Inflammatory macrophage (primary cell): ENCODE results near the gene PARD3.
A peak's percentile ranks its signal among the peaks of the same experiment; 100 is the strongest.

Experiments used
- DNase-seq, 2 donors: peaks; one replicate each; pipeline ENCODE4 v3.0.0-alpha.2; 2020 to 2022

Gene PARD3

DNA sequence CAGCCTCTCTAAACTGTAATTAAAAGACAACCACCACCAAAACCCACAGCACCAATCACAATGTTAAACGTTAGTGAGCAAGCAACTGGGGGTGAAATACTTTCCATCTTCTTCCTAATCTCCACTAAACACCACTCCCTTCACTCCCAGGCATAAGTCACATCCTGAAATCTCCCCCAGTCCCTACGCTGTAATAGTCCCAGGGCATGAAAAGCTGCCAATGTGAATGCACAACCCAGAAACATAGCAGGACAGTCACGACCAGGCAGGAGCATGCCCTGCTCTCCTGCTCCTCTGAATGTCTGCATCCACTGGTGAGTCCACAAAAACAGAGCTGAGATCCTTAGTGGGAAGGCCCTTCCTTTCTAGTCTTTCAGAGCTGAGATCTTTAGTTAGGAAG, 288.9 kb downstream of the PARD3 start:
- DNase-seq, result no peak

DNA sequence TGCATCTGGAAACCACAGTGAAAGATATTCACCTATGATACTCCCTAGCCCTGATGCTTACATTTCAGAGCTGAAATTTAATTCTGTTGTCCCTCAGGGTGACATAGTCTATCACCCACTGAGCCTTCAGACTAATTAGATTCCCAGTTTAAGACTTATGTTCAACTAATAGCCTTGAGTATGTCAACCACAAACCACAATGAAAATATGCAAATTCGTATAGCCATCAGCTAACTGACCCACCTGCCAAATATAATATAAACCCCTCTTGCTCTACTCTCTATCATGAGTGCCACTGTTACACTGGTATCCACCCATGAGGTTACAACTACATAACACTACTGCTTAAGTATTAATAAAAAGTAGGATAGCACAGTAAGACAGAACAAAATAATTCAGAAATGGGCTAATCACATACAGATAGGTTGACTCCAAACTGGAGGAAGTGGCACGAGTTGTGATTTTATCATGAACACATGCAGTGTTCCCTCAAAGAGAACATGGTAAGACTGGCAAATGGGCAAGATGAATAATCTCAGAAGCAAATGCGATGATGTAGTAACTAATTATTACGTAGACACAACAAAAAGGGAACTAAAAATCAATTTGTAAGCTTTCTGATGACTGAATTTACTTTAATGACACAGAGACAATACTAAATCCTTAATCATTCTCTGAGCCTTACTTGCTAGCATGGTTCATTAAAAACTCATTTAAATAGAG, 290.6 kb downstream of the PARD3 start:
- DNase-seq, result no peak

- no peak for DNase-seq
These were observed 291.9 kb downstream of the PARD3 start for GRCh38 chr10:34523017-34523767.

DNA sequence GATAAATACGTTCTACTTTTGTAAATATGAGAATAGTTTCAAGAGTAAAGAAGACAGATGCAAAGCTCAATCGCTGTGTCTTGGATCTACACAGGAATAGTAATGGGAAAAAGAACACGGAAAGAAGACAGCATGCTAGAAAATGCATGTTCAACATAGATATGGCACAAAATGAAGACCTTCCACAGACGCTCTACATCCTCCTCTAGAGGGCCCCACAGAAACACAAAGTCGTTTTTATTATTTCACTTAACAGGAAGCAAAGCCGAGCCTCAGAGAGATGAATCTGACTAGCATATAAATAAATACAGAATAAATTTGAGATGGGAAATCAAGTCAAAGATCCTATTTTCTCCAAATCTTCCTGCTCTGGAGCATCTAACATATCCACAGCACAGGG, 292.6 kb downstream of the PARD3 start:
- peak; percentile 40 to 44 for DNase-seq

- no peak for DNase-seq
These were observed 294.6 kb downstream of the PARD3 start for GRCh38 chr10:34520510-34520909.

- no peak for DNase-seq
These were observed 295.0 kb downstream of the PARD3 start for GRCh38 chr10:34520084-34520483.

- no peak for DNase-seq
These were observed 300.8 kb downstream of the PARD3 start for GRCh38 chr10:34514290-34514689.

- no peak for DNase-seq
These were observed 301.5 kb downstream of the PARD3 start for GRCh38 chr10:34513636-34514035.

- DNase-seq, result no peak
These were observed 307.9 kb downstream of the PARD3 start for GRCh38 chr10:34507217-34507616.

DNA sequence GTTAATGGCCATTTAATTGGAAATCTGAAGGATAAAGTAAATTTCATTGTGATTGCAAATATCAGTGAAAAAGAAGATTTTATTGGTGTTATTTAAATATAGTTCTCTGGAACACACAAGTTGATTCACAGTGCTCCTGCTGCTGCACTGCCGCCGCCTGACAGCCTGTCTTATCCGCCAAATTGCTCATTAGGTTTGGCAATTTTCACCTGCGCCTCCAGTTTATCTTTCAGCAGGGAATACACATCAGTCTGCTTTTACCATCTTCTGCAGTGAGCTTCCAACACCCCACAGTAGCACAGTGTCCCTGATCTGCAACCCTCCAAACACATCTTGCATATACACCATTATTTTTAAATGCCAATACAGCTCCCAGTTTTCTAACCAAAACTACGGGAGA, 308.3 kb downstream of the PARD3 start:
- DNase-seq, result no peak

- no peak for DNase-seq
These were observed 309.8 kb downstream of the PARD3 start for GRCh38 chr10:34505338-34505737.

GRCh38 chr10:34504534-34504933, 310.6 kb downstream of the PARD3 start:
- no peak for DNase-seq

DNA sequence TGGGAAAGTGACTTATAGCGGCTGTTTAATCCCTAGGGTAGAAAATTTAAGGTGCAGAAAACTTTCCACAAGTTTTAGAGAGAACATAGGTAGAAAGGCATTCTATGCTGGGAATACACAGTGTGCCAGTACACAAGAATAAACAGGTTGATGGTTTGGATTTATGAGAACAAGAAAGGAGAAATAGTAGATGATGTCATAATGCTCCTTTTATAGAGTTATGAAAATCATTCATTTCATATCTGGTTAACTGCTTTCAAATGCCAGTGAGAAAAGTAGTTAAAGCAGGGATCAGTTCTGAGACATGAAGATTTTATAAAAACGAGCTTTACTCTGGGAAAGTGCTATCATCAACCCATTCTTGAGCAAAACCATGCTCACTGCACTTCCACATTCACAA, 311.4 kb downstream of the PARD3 start:
- DNase-seq, result no peak

DNA sequence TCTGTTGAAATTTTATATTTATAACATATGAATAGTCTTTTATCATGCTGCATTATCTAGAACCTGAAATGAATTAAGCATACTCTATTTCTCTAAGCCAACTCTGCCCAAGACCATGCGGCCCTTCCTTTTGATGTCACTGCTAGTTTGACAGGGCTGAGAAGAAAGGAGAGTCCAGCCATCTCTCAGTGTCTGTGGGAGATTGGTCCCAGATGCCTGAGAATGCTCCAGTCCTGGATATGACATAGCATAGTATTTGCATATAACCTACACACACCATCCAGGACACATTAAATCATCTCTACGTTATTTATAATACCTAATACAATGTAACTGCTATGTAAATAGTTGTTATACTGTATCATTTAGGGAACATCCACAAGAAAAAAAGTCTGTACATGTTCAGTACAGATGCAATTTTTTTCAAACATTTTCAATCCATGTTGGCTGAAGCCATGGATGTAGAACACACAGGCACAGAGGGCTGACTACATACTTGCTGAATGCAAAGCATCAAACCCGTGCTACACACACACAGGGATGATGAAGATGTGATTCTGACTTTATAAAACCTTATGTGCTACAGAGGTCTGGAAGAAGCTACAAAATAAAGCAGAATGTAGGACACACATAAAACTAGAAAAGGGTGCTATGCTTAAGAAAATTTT, 315.4 kb downstream of the PARD3 start:
- DNase-seq, result no peak

DNA sequence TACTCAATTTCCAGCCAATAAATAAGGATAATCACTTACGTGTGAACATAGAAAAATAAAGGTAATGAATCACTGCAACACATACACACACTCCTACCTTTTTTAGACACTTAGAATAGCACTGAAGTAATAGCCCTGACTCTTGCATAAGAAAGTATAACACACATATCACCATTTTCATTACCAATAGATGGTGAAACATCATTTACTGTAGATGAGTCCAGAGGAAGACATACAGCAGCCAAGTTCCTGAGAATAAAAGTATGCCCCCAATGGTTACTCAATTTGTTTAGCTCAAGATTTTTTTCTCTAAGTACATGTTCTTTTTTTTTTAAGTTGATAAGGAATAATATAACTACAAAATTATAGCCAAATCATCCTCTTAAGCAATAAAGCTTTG, 316.3 kb downstream of the PARD3 start:
- no peak for DNase-seq

- no peak for DNase-seq
These were observed 319.2 kb downstream of the PARD3 start for GRCh38 chr10:34495938-34496337.

GRCh38 chr10:34494012-34494411, 321.1 kb downstream of the PARD3 start:
- no peak for DNase-seq

GRCh38 chr10:34492081-34492480, 323.0 kb downstream of the PARD3 start:
- no peak for DNase-seq

DNA sequence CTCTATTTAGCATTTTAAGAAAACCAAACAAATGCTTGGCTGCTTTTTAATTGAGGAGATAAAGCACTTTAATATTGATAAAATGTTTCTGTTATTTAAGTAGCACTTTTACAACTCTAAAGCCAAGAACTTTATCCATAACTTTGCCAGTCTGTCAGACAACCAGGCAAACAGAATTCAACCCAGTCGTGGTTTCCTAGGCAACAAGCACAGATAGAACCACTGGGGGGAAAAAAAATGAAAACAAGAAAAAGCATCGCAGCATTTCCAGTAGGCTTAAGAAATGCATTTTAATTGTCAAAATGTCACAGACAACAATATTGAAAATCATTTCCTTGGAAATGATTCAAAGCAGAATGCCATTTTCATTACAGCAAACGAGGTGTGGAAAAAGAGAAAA, 323.4 kb downstream of the PARD3 start:
- no peak for DNase-seq

DNA sequence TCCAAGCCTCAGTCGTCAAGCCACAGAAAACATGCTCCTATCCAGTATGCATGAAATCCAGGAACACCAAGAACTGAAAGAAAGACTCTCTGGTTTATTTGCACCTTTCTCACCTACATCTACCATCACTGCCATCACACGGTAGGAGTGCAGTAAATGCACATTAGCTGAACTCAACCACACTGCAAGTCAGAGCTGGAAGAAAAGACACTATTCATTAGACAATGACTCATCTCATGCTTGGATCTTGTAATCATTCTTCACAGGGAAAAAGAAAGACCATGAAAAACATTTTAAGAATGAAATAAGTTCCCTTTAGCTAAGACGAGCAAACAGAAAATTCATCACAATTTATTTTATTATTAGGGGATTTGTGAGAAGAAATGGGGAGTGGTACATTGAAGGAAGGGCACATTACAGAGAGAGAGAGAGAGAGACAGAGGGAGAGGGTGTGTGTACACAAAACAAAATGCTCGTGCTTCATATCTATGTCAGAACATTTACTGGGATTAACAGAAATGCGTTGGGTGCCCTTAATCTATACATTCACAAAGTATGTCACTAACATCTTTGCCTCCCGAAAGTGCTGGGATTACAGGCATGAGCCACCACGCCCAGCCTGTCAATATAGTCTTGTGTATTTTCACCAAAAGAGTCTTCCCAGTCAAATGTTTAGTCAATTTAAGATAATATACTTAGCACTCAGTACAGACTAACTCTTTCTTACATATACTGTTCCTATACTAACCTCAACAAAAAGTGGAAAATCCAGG, 324.9 kb downstream of the PARD3 start:
- no peak for DNase-seq

GRCh38 chr10:34489411-34489810, 325.7 kb downstream of the PARD3 start:
- DNase-seq, result no peak

DNA sequence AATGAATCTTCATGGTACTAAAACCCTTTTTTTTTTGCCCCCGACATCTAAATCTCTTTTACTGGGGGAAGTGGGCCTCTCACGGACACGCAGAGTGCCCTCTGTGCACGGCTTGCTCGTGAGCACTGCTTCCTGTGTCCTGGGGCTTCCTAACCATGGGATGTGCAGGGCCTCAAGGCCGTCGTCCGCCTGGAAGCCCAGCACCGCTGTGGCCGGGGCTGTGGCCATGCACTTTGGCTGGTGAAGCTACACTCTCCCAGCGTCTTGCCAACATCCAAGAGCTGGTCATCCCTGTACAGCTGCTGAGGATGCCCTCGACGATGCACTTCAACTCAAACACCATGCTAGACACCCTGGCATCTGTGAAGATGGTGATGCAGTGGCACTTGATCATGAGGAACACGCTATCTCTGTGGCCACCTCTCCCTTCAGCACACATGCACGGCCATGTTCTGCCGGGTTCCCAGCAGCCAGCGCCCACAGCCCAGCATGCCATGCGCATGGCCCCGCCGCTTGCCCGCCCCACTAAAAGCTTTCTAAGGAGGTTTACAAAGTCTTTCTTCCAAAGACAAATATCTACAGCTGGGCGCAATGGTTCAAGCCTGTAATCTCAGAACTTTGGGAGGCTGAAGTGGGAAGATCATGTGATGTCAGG, 326.5 kb downstream of the PARD3 start:
- no peak for DNase-seq

- DNase-seq, result no peak
These were observed 329.1 kb downstream of the PARD3 start for GRCh38 chr10:34486008-34486407.
